PC-9 (cell line): Measurements from ENCODE around the gene NPM1. TPM values are rescaled to one million over a fixed set of nuclear protein-coding genes. Genes with fewer than 3 reads are reported as not detected.

Experiments
- BruUV-seq: library from RNA; stranded (reverse); fragments of 400-500 nt; replicated peaks from 2 replicates; lab custom pipeline; 2021; lab: Mats Ljungman, UMichigan
- CTCF ChIA-PET: fragments of 300-600 bp; sonication (Branson Sonifier 250); formaldehyde crosslinking; loops from one replicate; lab custom pipeline; 2022; ENCODE audit warnings: antibody characterized with exemption; lab: Charles Lee
- POLR2A ChIA-PET: fragments of 300-600 bp; sonication (Branson Sonifier 250); formaldehyde crosslinking; loops from one replicate; lab custom pipeline; 2022; ENCODE audit warnings: antibody characterized with exemption; ENCODE audit not compliant: unreplicated experiment; lab: Charles Lee
- DNase-seq, 2 experiments: peaks; one replicate each; pipeline versions ENCODE4 v3.0.0 to v3.0.0-alpha.2; 2015 to 2022; ENCODE audit warnings: mixed read lengths in 1 of 2
- H2AFZ ChIP-seq: fragments of 200-600 bp; sonication (generic); 2 replicates; pipeline ENCODE4 v1.8.1; 2017; ENCODE audit warnings: antibody characterized with exemption
- H3F3A ChIP-seq: fragments of 200-600 bp; sonication (generic); 2 replicates; pipeline ENCODE4 v1.8.1; 2017; ENCODE audit warnings: antibody characterized with exemption, mild to moderate bottlenecking, low read depth; ENCODE audit not compliant: insufficient read depth
- H3K27ac ChIP-seq: fragments of 200-600 bp; sonication (generic); 2 replicates; pipeline ENCODE4 v1.6.1; 2016; ENCODE audit warnings: mixed run types
- H3K27me3 ChIP-seq: fragments of 200-600 bp; sonication (generic); 2 replicates; pipeline ENCODE4 v1.6.1; 2016; ENCODE audit warnings: low read depth, mixed run types; ENCODE audit not compliant: insufficient read depth
- H3K36me3 ChIP-seq: fragments of 200-600 bp; sonication (generic); 2 replicates; pipeline ENCODE4 v1.6.1; 2016; ENCODE audit warnings: low read depth, mixed run types
- H3K4me1 ChIP-seq: fragments of 200-600 bp; sonication (generic); replicated peaks from 2 replicates; pipeline ENCODE4 v1.6.1; 2016; ENCODE audit warnings: mixed run types; ENCODE audit not compliant: insufficient read depth
- H3K4me2 ChIP-seq: fragments of 200-600 bp; sonication (generic); 2 replicates; pipeline ENCODE4 v1.6.1; 2017; ENCODE audit warnings: mixed run types
- H3K4me3 ChIP-seq: fragments of 200-600 bp; sonication (generic); 2 replicates; pipeline ENCODE4 v1.6.1; 2016; ENCODE audit warnings: mixed run types
- H3K79me2 ChIP-seq: fragments of 200-600 bp; sonication (generic); 2 replicates; pipeline ENCODE4 v1.6.1; 2017; ENCODE audit warnings: low read depth, mixed run types
- H3K9me2 ChIP-seq: fragments of 200-600 bp; sonication (generic); 2 replicates; pipeline ENCODE4 v1.8.1; 2017; ENCODE audit warnings: mild to moderate bottlenecking; ENCODE audit not compliant: insufficient read depth
- H3K9me3 ChIP-seq: fragments of 200-600 bp; sonication (generic); 2 replicates; pipeline ENCODE4 v1.8.1; 2016; ENCODE audit warnings: low read depth; ENCODE audit not compliant: insufficient read depth
- H4K20me1 ChIP-seq: fragments of 200-600 bp; sonication (generic); 2 replicates; pipeline ENCODE4 v1.8.1; 2017; ENCODE audit not compliant: insufficient read depth
- CTCF ChIP-seq: fragments of 200-600 bp; sonication (generic); conservative IDR thresholded peaks from 2 replicates; pipeline ENCODE4 v1.6.1; 2017; ENCODE audit warnings: mixed run types, antibody characterized with exemption, mild to moderate bottlenecking, moderate library complexity
- EZH2 ChIP-seq: fragments of 200-600 bp; sonication (generic); IDR thresholded peaks from 2 replicates; pipeline ENCODE4 v1.8.0; 2017; ENCODE audit warnings: antibody characterized with exemption, low read depth
- intact Hi-C: fragments of 100-400 bp; cut with micrococcal nuclease; formaldehyde crosslinking; loops from one replicate; pipeline ENCODE4 v1.10.0; 2022; ENCODE audit not compliant: unreplicated experiment
- total RNA-seq: library from RNA; stranded (reverse); gene quantifications from 2 replicates; pipeline ENCODE4 v1.2.3, GENCODE V29; 2021

The NPM1 gene
- total RNA-seq, 1 experiment from 2014 or later: 2,285 TPM

GRCh38 chr5:171426680-171427079 is 39.0 kb downstream of the NPM1 start:
- BruUV-seq: no TSS peak
- H2AFZ ChIP-seq: no peak overlapping the region
- no peaks in the 10 kb centered on the region for H3K9me3 ChIP-seq
- 0 out of 2 replicates have a peak, but pooled peaks cover 5% of the 10 kb centered on the region for H3K4me1 ChIP-seq
- DNase-seq: no peak
- H3K79me2 ChIP-seq: no peaks in the 10 kb centered on the region
- H3K27me3 ChIP-seq: no peaks in the 10 kb centered on the region
- no peaks in the 10 kb centered on the region for H4K20me1 ChIP-seq
- H3K9me2 ChIP-seq: no peaks in the 10 kb centered on the region
- ChIA-PET POLR2A (no interaction called here), CTCF (no interaction called here)
- no peak overlapping the region for H3K4me2 ChIP-seq
- H3F3A ChIP-seq: no peaks in the 10 kb centered on the region
- TF ChIP-seq EZH2 (no peak), CTCF (no peak)
- H3K4me3 ChIP-seq: no peak overlapping the region
- no peaks in the 10 kb centered on the region for H3K36me3 ChIP-seq
- intact Hi-C loops: no loop called here
- no peak overlapping the region for H3K27ac ChIP-seq

- Histone ChIP-seq H3K4me2 (no peak overlapping the region), H3K79me2 (no peaks in the 10 kb centered on the region), H3K4me3 (no peak overlapping the region), H3K27ac (no peak overlapping the region), H3K27me3 (no peaks in the 10 kb centered on the region), H4K20me1 (no peaks in the 10 kb centered on the region), H3K36me3 (no peaks in the 10 kb centered on the region), H2AFZ (no peak overlapping the region), H3K9me3 (no peaks in the 10 kb centered on the region), H3F3A (no peaks in the 10 kb centered on the region), H3K9me2 (no peaks in the 10 kb centered on the region), H3K4me1 (0 out of 2 replicates have a peak, but pooled peaks cover 5% of the 10 kb centered on the region)
- ChIA-PET POLR2A (interaction anchor here (0.7 kb wide), 1 partner anchor 255 kb away, joined by 4 read pairs; no protein-coding TSS in a partner anchor), CTCF (no interaction called here)
- DNase-seq: no peak
- intact Hi-C loops: no loop called here
- TF ChIP-seq EZH2 (no peak), CTCF (no peak)
- no TSS peak for BruUV-seq
These were observed 39.9 kb downstream of the NPM1 start for GRCh38 chr5:171427318-171428167.

- no peak for DNase-seq
- no peak overlapping the region for H3K27ac ChIP-seq
- no peaks in the 10 kb centered on the region for H3K9me2 ChIP-seq
- no peak overlapping the region for H3K4me3 ChIP-seq
- no peak overlapping the region for H2AFZ ChIP-seq
- H3K4me1 ChIP-seq: 0 out of 2 replicates have a peak, but pooled peaks cover 5% of the 10 kb centered on the region
- intact Hi-C loops: no loop called here
- ChIA-PET POLR2A (no interaction called here), CTCF (no interaction called here)
- no peaks in the 10 kb centered on the region for H3K9me3 ChIP-seq
- no peaks in the 10 kb centered on the region for H4K20me1 ChIP-seq
- no TSS peak for BruUV-seq
- no peaks in the 10 kb centered on the region for H3K27me3 ChIP-seq
- TF ChIP-seq CTCF (no peak), EZH2 (no peak)
- H3K79me2 ChIP-seq: no peaks in the 10 kb centered on the region
- no peaks in the 10 kb centered on the region for H3F3A ChIP-seq
- H3K36me3 ChIP-seq: no peaks in the 10 kb centered on the region
- no peak overlapping the region for H3K4me2 ChIP-seq
These were observed 40.6 kb downstream of the NPM1 start for GRCh38 chr5:171428168-171428696.
